Measurements from ENCODE around the gene PGAM2.

- TF ChIP-seq CTCF (IDR thresholded peaks at IDR 0.05), result no peak
- TF ChIP-seq EP300 (IDR thresholded peaks at IDR 0.05), result no peak
Measured at GRCh38 chr7:44112231-44112996, 47.0 kb upstream of the PGAM2 start.
